ENCODE results near the gene ANTXR1. TPM values are rescaled to one million over a fixed set of nuclear protein-coding genes. Genes with fewer than 3 reads are reported as not detected.

ANTXR1 gene
- total and polyA plus RNA-seq, 2 donors (not counting 1 experiment from before 2014, with no cell fraction given) = 44.6 to 101 TPM

GRCh38 chr2:68995916-68996315 is 17.1 kb upstream of the ANTXR1 start:
- Histone ChIP-seq H3K4me2 (ENCODE audit: extremely low read depth, insufficient read depth, low read length) (no peak overlapping the region), H4K20me1 (ENCODE audit: control insufficient read depth, extremely low read depth, insufficient read depth, low read length) (no peaks in the 10 kb centered on the region), H3K27me3 (ENCODE audit: control insufficient read depth, insufficient read depth, low read length) (peaks cover 3% of the 10 kb centered on the region), H3K9me3 (ENCODE audit: control insufficient read depth, insufficient read depth, low read depth, low read length) (no peaks in the 10 kb centered on the region), H3K4me1 (ENCODE audit: control insufficient read depth, extremely low read depth, insufficient read depth, low read length) (no peaks in the 10 kb centered on the region), H3K79me2 (ENCODE audit: control insufficient read depth, insufficient read depth, low read length) (no peaks in the 10 kb centered on the region), H3K9ac (ENCODE audit: insufficient read depth, low read length) (no peak overlapping the region), H3K4me3 (replicated peaks in 1 of 4; ENCODE audit: control extremely low read depth in 1 of 4, insufficient read depth in 1 of 4, low read depth in 3 of 4, low read length in 4 of 4) (no peak overlapping the region), H3K36me3 (ENCODE audit: control insufficient read depth, insufficient read depth, low read length) (no peaks in the 10 kb centered on the region), H3K27ac (ENCODE audit: insufficient read depth, low read length) (no peak overlapping the region), H2AFZ (ENCODE audit: low read length) (no peak overlapping the region)
- DNase-seq (ENCODE audit: low read depth in 2 of 2) = no peak
- TF ChIP-seq CTCF (conservative IDR thresholded peaks at IDR 0.05 in 1 of 2, IDR thresholded peaks at IDR 0.05 in 1 of 2; ENCODE audit: low read depth in 1 of 2, low read length in 2 of 2) (no peak), EZH2 (IDR thresholded peaks at IDR 0.05; ENCODE audit: low read length, missing control alignments) (no peak)

- Histone ChIP-seq H2AFZ (ENCODE audit: low read length) (no peak overlapping the region), H3K36me3 (ENCODE audit: control insufficient read depth, insufficient read depth, low read length) (no peaks in the 10 kb centered on the region), H3K79me2 (ENCODE audit: control insufficient read depth, insufficient read depth, low read length) (no peaks in the 10 kb centered on the region), H3K27me3 (ENCODE audit: control insufficient read depth, insufficient read depth, low read length) (no peaks in the 10 kb centered on the region), H4K20me1 (ENCODE audit: control insufficient read depth, extremely low read depth, insufficient read depth, low read length) (no peaks in the 10 kb centered on the region), H3K27ac (ENCODE audit: insufficient read depth, low read length) (no peak overlapping the region), H3K4me3 (replicated peaks in 1 of 4; ENCODE audit: control extremely low read depth in 1 of 4, insufficient read depth in 1 of 4, low read depth in 3 of 4, low read length in 4 of 4) (no peak overlapping the region), H3K4me2 (ENCODE audit: extremely low read depth, insufficient read depth, low read length) (no peak overlapping the region), H3K9me3 (ENCODE audit: control insufficient read depth, insufficient read depth, low read depth, low read length) (no peaks in the 10 kb centered on the region), H3K9ac (ENCODE audit: insufficient read depth, low read length) (no peak overlapping the region), H3K4me1 (ENCODE audit: control insufficient read depth, extremely low read depth, insufficient read depth, low read length) (no peaks in the 10 kb centered on the region)
- DNase-seq (ENCODE audit: low read depth in 2 of 2) = no peak
- TF ChIP-seq CTCF (conservative IDR thresholded peaks at IDR 0.05 in 1 of 2, IDR thresholded peaks at IDR 0.05 in 1 of 2; ENCODE audit: low read depth in 1 of 2, low read length in 2 of 2) = no peak
- no peak for TF ChIP-seq EZH2 (IDR thresholded peaks at IDR 0.05; ENCODE audit: low read length, missing control alignments)
Measured at GRCh38 chr2:68997401-68997800, 15.6 kb upstream of the ANTXR1 start.

GRCh38 chr2:69001879-69002278 is 11.1 kb upstream of the ANTXR1 start:
- H3K36me3 ChIP-seq (ENCODE audit: control insufficient read depth, insufficient read depth, low read length) = no peaks in the 10 kb centered on the region
- no peaks in the 10 kb centered on the region for H4K20me1 ChIP-seq (ENCODE audit: control insufficient read depth, extremely low read depth, insufficient read depth, low read length)
- no peak overlapping the region for H3K9ac ChIP-seq (ENCODE audit: insufficient read depth, low read length)
- no peaks in the 10 kb centered on the region for H3K79me2 ChIP-seq (ENCODE audit: control insufficient read depth, insufficient read depth, low read length)
- no peak overlapping the region for H2AFZ ChIP-seq (ENCODE audit: low read length)
- H3K27ac ChIP-seq (ENCODE audit: insufficient read depth, low read length) = no peak overlapping the region
- DNase-seq (ENCODE audit: low read depth in 2 of 2) = no peak
- H3K4me3 ChIP-seq (replicated peaks in 1 of 4; ENCODE audit: control extremely low read depth in 1 of 4, insufficient read depth in 1 of 4, low read depth in 3 of 4, low read length in 4 of 4) = no peak overlapping the region
- H3K4me1 ChIP-seq (ENCODE audit: control insufficient read depth, extremely low read depth, insufficient read depth, low read length) = no peaks in the 10 kb centered on the region
- TF ChIP-seq EZH2 (IDR thresholded peaks at IDR 0.05; ENCODE audit: low read length, missing control alignments) = no peak
- TF ChIP-seq CTCF (conservative IDR thresholded peaks at IDR 0.05 in 1 of 2, IDR thresholded peaks at IDR 0.05 in 1 of 2; ENCODE audit: low read depth in 1 of 2, low read length in 2 of 2) = no peak
- H3K4me2 ChIP-seq (ENCODE audit: extremely low read depth, insufficient read depth, low read length) = no peak overlapping the region
- H3K9me3 ChIP-seq (ENCODE audit: control insufficient read depth, insufficient read depth, low read depth, low read length) = no peaks in the 10 kb centered on the region
- peaks cover 7% of the 10 kb centered on the region for H3K27me3 ChIP-seq (ENCODE audit: control insufficient read depth, insufficient read depth, low read length)
